Activated CD8-positive, alpha-beta memory T cell treated with anti-CD3 and anti-CD28 coated beads, Interleukin-2, amount 50 U/mL, for 48 hours (primary cell): ENCODE results near the gene UMOD.

Experiments used
- DNase-seq: peaks from one replicate; pipeline ENCODE4 v3.0.0-alpha.2; 2020

UMOD gene

GRCh38 chr16:20291208-20292206, 61.0 kb downstream of the UMOD start:
- no peak for DNase-seq

- no peak for DNase-seq
Observed at GRCh38 chr16:20289571-20289970, 62.9 kb downstream of the UMOD start.

- no peak for DNase-seq
Observed at GRCh38 chr16:20285993-20286499, 66.5 kb downstream of the UMOD start.
